Endodermal cell (in vitro differentiated cells): ENCODE results near the gene SLC4A4. TPM values are rescaled to one million over a fixed set of nuclear protein-coding genes. Genes with fewer than 3 reads are reported as not detected.

Experiments
- DNase-seq: peaks from one replicate; pipeline ENCODE4 v3.0.0-alpha.2; 2017
- H3K27ac ChIP-seq: 2 replicates; pipeline ENCODE4 v1.5.1; 2013; ENCODE audit warnings: mild to moderate bottlenecking, low read depth, low read length, moderate library complexity
- H3K27me3 ChIP-seq: 2 replicates; pipeline ENCODE4 v1.6.1; 2013; ENCODE audit warnings: mild to moderate bottlenecking, low read length, moderate library complexity; ENCODE audit not compliant: insufficient read depth, control insufficient read depth, poor library complexity, severe bottlenecking
- H3K36me3 ChIP-seq: 2 replicates; pipeline ENCODE4 v1.7.0; 2013; ENCODE audit warnings: mild to moderate bottlenecking, low read length, moderate library complexity; ENCODE audit not compliant: control insufficient read depth, insufficient read depth
- H3K4me1 ChIP-seq: one replicate; pipeline ENCODE4 v1.7.0; 2013; ENCODE audit warnings: low read length; ENCODE audit not compliant: control insufficient read depth, insufficient read depth
- H3K4me3 ChIP-seq: 2 replicates; pipeline ENCODE4 v1.5.1; 2013; ENCODE audit warnings: mild to moderate bottlenecking, low read length, moderate library complexity
- H3K9ac ChIP-seq: 2 replicates; pipeline ENCODE4 v1.6.1; 2013; ENCODE audit warnings: mild to moderate bottlenecking, low read length, moderate library complexity; ENCODE audit not compliant: poor library complexity, severe bottlenecking; ENCODE audit errors: extremely low read depth
- H3K9me3 ChIP-seq: 2 replicates; pipeline ENCODE4 v1.6.1; 2013; ENCODE audit warnings: mild to moderate bottlenecking, low read length, moderate library complexity; ENCODE audit not compliant: control insufficient read depth
- H3K27ac Mint-ChIP-seq: 2 replicates; pipeline ENCODE4 v1.8.0; 2020; ENCODE audit warnings: mixed read lengths
- H3K27me3 Mint-ChIP-seq: 2 replicates; pipeline ENCODE4 v1.8.0; 2021; ENCODE audit warnings: mild to moderate bottlenecking, mixed read lengths; ENCODE audit not compliant: insufficient read depth
- H3K36me3 Mint-ChIP-seq: 2 replicates; pipeline ENCODE4 v1.8.0; 2020; ENCODE audit warnings: low read depth, mixed read lengths
- H3K4me1 Mint-ChIP-seq: 2 replicates; pipeline ENCODE4 v1.8.0; 2020; ENCODE audit warnings: mixed read lengths
- H3K4me3 Mint-ChIP-seq: 2 replicates; pipeline ENCODE4 v1.8.0; 2020; ENCODE audit warnings: mild to moderate bottlenecking, moderate library complexity, mixed read lengths
- H3K9me3 Mint-ChIP-seq: 2 replicates; pipeline ENCODE4 v1.8.0; 2020; ENCODE audit warnings: mild to moderate bottlenecking, mixed read lengths
- CTCF ChIP-seq: fragments of 200-600 bp; sonication (generic); conservative IDR thresholded peaks from 2 replicates; pipeline ENCODE4 v1.5.0; 2021; ENCODE audit warnings: antibody characterized with exemption, mild to moderate bottlenecking
- WGBS, 2 experiments: methylation state at CpG; one replicate each; pipeline versions ENCODE4 v1.1.5 to v1.1.7; 2013; ENCODE audit warnings: missing lambda C conversion rate in 2 of 2, mixed read lengths in 1 of 2; ENCODE audit not compliant: insufficient coverage in 1 of 2, insufficient read length in 1 of 2; 5-methylcytosine and 5-hydroxymethylcytosine counted together
- total RNA-seq, 2 donors: library from RNA; stranded (reverse); fragmentation: NEBNext Ultra II Directional in 1 of 2; extraction: Animal tissue kit (Norgen Biotek cat#: 25700) in 1 of 2; gene quantifications; 2 replicates in 1 of 2; 3 replicates in 1 of 2; pipeline ENCODE4 v1.2.1, GENCODE V29; 2021

Gene SLC4A4
- total RNA-seq, 2 donors from 2014 or later, result 3.3 to 3.8 TPM

GRCh38 chr4:71361476-71361875 lies 22.7 kb downstream of the SLC4A4 start:
- Histone ChIP-seq H3K4me3 (no peak overlapping the region), H3K9me3 (no peaks in the 10 kb centered on the region), H3K27me3 (no peaks in the 10 kb centered on the region), H3K9ac (no peak overlapping the region), H3K27ac (no peak overlapping the region), H3K4me1 (no peaks in the 10 kb centered on the region), H3K36me3 (no peaks in the 10 kb centered on the region)
- Mint-ChIP-seq H3K36me3 (no peaks in the 10 kb centered on the region), H3K27ac (no peak overlapping the region), H3K27me3 (no peaks in the 10 kb centered on the region), H3K4me3 (no peak overlapping the region), H3K4me1 (peaks cover 5% of the 10 kb centered on the region), H3K9me3 (no peaks in the 10 kb centered on the region)
- DNase-seq, result no peak
- TF ChIP-seq CTCF, result no peak

- Histone ChIP-seq H3K9ac (no peak overlapping the region), H3K27me3 (no peaks in the 10 kb centered on the region), H3K27ac (no peak overlapping the region), H3K4me3 (no peak overlapping the region), H3K4me1 (no peaks in the 10 kb centered on the region), H3K9me3 (no peaks in the 10 kb centered on the region), H3K36me3 (no peaks in the 10 kb centered on the region)
- H3K9me3 Mint-ChIP-seq, result no peaks in the 10 kb centered on the region
- H3K4me3 Mint-ChIP-seq, result no peak overlapping the region
- DNase-seq, result no peak
- no peaks in the 10 kb centered on the region for H3K27me3 Mint-ChIP-seq
- 92 to 100% methylated on average over 1 to 3 of the region's 3 CpGs for WGBS, 2 experiments
- H3K27ac Mint-ChIP-seq, result no peak overlapping the region
- H3K36me3 Mint-ChIP-seq, result no peaks in the 10 kb centered on the region
- TF ChIP-seq CTCF, result no peak
- peaks cover 5% of the 10 kb centered on the region for H3K4me1 Mint-ChIP-seq
Observed at GRCh38 chr4:71366766-71367165, 27.9 kb downstream of the SLC4A4 start.

GRCh38 chr4:71367546-71367945 lies 28.7 kb downstream of the SLC4A4 start:
- no peaks in the 10 kb centered on the region for H3K36me3 ChIP-seq
- Mint-ChIP-seq H3K36me3 (no peaks in the 10 kb centered on the region), H3K27me3 (no peaks in the 10 kb centered on the region), H3K9me3 (no peaks in the 10 kb centered on the region), H3K4me1 (peaks cover 9% of the 10 kb centered on the region), H3K4me3 (no peak overlapping the region), H3K27ac (no peak overlapping the region)
- H3K4me3 ChIP-seq, result no peak overlapping the region
- WGBS, 2 experiments, result 90% methylated on average over 2 of the region's 2 CpGs; no CpG with 5 or more reads in 1 of the 2 experiments
- no peak for TF ChIP-seq CTCF
- no peaks in the 10 kb centered on the region for H3K9me3 ChIP-seq
- no peaks in the 10 kb centered on the region for H3K27me3 ChIP-seq
- H3K4me1 ChIP-seq, result no peaks in the 10 kb centered on the region
- H3K9ac ChIP-seq, result no peak overlapping the region
- DNase-seq, result no peak
- no peak overlapping the region for H3K27ac ChIP-seq
